ENCODE measurements around the gene PLS1. TPM values are rescaled to one million over a fixed set of nuclear protein-coding genes. Genes with fewer than 3 reads are reported as not detected.
"Not testable (repeated sequence)": the region's sequence is repeated elsewhere in the genome, so short reads cannot be mapped to it uniquely, and the experiment has no call there.

PLS1 gene
- total and polyA plus RNA-seq, 7 experiments from 2014 or later, result 1.6 to 6.4 (median 2.5) TPM

DNA sequence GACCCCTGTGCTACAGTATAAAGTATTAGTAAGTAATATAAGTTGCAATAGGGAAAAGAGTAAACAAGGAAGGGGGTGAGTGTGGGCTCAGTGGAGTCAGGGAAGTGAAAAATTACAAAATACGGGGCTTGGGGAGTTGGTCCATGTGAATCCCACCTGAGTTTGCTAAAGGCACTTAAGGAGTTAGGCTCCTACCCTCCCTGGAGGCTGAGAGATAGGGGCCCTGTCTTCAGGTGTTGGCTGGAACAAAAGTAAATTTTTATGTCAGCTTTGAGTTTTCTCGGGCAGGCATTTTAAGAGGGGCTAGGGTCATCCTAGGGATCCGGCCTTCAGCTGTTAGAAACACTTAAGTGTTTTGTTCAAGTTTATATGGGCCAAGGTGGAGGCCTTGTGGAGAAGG, 135.9 kb downstream of the PLS1 start:
- H3K4me1 ChIP-seq (ENCODE audit: control insufficient read depth in 2 of 2, insufficient read depth in 2 of 2, low read length in 2 of 2), result no peaks in the 10 kb centered on the region
- ATAC-seq (no peak), DNase-seq (no peak)
- no peak overlapping the region for H3K27ac ChIP-seq (ENCODE audit: low read depth, low read length)
- ChIA-PET POLR2A (no interaction called here), CTCF (no interaction called here)
- no peaks in the 10 kb centered on the region for H3K27me3 ChIP-seq (ENCODE audit: control insufficient read depth in 2 of 2, insufficient read depth in 2 of 2, low read length in 2 of 2)
- intact Hi-C loops (cut with micrococcal nuclease), result no loop called here
- Mint-ChIP-seq H3K36me3 (no peaks in the 10 kb centered on the region), H3K9me3 (no peaks in the 10 kb centered on the region), H3K4me3 (no peak overlapping the region), H3K27ac (no peak overlapping the region), H3K27me3 (peaks cover 0 to 15% (median 0%) of the 10 kb centered on the region in 5 donors), H3K4me1 (no peaks in the 10 kb centered on the region)
- no peaks in the 10 kb centered on the region for H3K36me3 ChIP-seq (ENCODE audit: control insufficient read depth in 2 of 3, insufficient read depth in 3 of 3, low read length in 3 of 3)
- H3K4me3 ChIP-seq (ENCODE audit: low read length), result no peak overlapping the region
- no peaks in the 10 kb centered on the region for H3K9me3 ChIP-seq (ENCODE audit: control insufficient read depth in 2 of 3, low read length in 3 of 3)

GRCh38 chr3:142734834-142735233, 138.6 kb downstream of the PLS1 start:
- H3K4me3 Mint-ChIP-seq, result no peak overlapping the region
- peaks cover 0 to 6% (median 0%) of the 10 kb centered on the region in 5 donors for H3K27me3 Mint-ChIP-seq
- no peak overlapping the region for H3K27ac ChIP-seq (ENCODE audit: low read depth, low read length)
- H3K27me3 ChIP-seq (ENCODE audit: control insufficient read depth in 2 of 2, insufficient read depth in 2 of 2, low read length in 2 of 2), result no peaks in the 10 kb centered on the region
- intact Hi-C loops (cut with micrococcal nuclease), result no loop called here
- H3K9me3 ChIP-seq (ENCODE audit: control insufficient read depth in 2 of 3, low read length in 3 of 3), result no peaks in the 10 kb centered on the region
- no peaks in the 10 kb centered on the region for H3K9me3 Mint-ChIP-seq
- H3K36me3 Mint-ChIP-seq, result no peaks in the 10 kb centered on the region
- ATAC-seq (no peak), DNase-seq (no peak)
- ChIA-PET CTCF (no interaction called here), POLR2A (no interaction called here)
- no peaks in the 10 kb centered on the region for H3K4me1 Mint-ChIP-seq
- H3K4me3 ChIP-seq (ENCODE audit: low read length), result no peak overlapping the region
- no peak overlapping the region for H3K27ac Mint-ChIP-seq
- H3K4me1 ChIP-seq (ENCODE audit: control insufficient read depth in 2 of 2, insufficient read depth in 2 of 2, low read length in 2 of 2), result no peaks in the 10 kb centered on the region
- no peaks in the 10 kb centered on the region for H3K36me3 ChIP-seq (ENCODE audit: control insufficient read depth in 2 of 3, insufficient read depth in 3 of 3, low read length in 3 of 3)

DNA sequence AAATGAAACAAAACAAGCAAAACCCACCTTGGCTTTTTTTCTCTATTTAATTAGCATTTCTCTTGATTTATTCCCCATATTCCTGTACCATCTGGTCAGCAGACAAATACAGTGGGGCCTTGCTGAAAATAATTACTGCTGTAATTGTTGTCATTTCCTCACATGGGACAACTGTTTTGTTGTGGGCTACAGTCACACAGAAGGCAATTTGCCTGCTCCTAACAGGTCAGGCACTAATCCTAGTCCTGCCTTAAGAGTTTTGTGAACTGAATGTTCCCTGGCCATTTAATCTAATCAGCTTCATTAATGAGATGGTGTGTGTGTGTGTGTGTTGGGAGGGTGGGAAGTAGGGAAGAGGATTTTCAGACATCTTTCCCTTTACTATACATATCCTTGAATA, 139.3 kb downstream of the PLS1 start:
- Mint-ChIP-seq H3K36me3 (no peaks in the 10 kb centered on the region), H3K9me3 (no peaks in the 10 kb centered on the region), H3K4me1 (no peaks in the 10 kb centered on the region), H3K27me3 (peaks cover 0 to 6% (median 0%) of the 10 kb centered on the region in 5 donors), H3K4me3 (no peak overlapping the region), H3K27ac (no peak overlapping the region)
- ATAC-seq (no peak), DNase-seq (no peak)
- ChIA-PET POLR2A (no interaction called here), CTCF (no interaction called here)
- H3K36me3 ChIP-seq (ENCODE audit: control insufficient read depth in 2 of 3, insufficient read depth in 3 of 3, low read length in 3 of 3), result no peaks in the 10 kb centered on the region
- no peak overlapping the region for H3K27ac ChIP-seq (ENCODE audit: low read depth, low read length)
- H3K4me3 ChIP-seq (ENCODE audit: low read length), result no peak overlapping the region
- intact Hi-C loops (cut with micrococcal nuclease), result no loop called here
- no peaks in the 10 kb centered on the region for H3K27me3 ChIP-seq (ENCODE audit: control insufficient read depth in 2 of 2, insufficient read depth in 2 of 2, low read length in 2 of 2)
- H3K4me1 ChIP-seq (ENCODE audit: control insufficient read depth in 2 of 2, insufficient read depth in 2 of 2, low read length in 2 of 2), result no peaks in the 10 kb centered on the region
- H3K9me3 ChIP-seq (ENCODE audit: control insufficient read depth in 2 of 3, low read length in 3 of 3), result no peaks in the 10 kb centered on the region

- H3K36me3 Mint-ChIP-seq, result no peaks in the 10 kb centered on the region
- POLR2A ChIA-PET, result no interaction called here
- peaks cover 0 to 6% (median 0%) of the 10 kb centered on the region in 5 donors for H3K27me3 Mint-ChIP-seq
- no peaks in the 10 kb centered on the region for H3K4me1 Mint-ChIP-seq
- no peaks in the 10 kb centered on the region for H3K36me3 ChIP-seq (ENCODE audit: control insufficient read depth in 2 of 3, insufficient read depth in 3 of 3, low read length in 3 of 3)
- ATAC-seq (no peak), DNase-seq (no peak)
- no peaks in the 10 kb centered on the region for H3K9me3 ChIP-seq (ENCODE audit: control insufficient read depth in 2 of 3, low read length in 3 of 3)
- H3K4me3 Mint-ChIP-seq, result no peak overlapping the region
- no peaks in the 10 kb centered on the region for H3K9me3 Mint-ChIP-seq
- no peaks in the 10 kb centered on the region for H3K4me1 ChIP-seq (ENCODE audit: control insufficient read depth in 2 of 2, insufficient read depth in 2 of 2, low read length in 2 of 2)
- intact Hi-C loops (cut with micrococcal nuclease), result no loop called here
- H3K27ac Mint-ChIP-seq, result no peak overlapping the region
- H3K27ac ChIP-seq (ENCODE audit: low read depth, low read length), result no peak overlapping the region
- H3K4me3 ChIP-seq (ENCODE audit: low read length), result no peak overlapping the region
- H3K27me3 ChIP-seq (ENCODE audit: control insufficient read depth in 2 of 2, insufficient read depth in 2 of 2, low read length in 2 of 2), result no peaks in the 10 kb centered on the region
- CTCF ChIA-PET, result no interaction called here
Measured at GRCh38 chr3:142738396-142738795, 142.2 kb downstream of the PLS1 start.

- CTCF ChIA-PET, result no interaction called here
Measured at GRCh38 chr3:142746646-142747045, 150.5 kb downstream of the PLS1 start.

DNA sequence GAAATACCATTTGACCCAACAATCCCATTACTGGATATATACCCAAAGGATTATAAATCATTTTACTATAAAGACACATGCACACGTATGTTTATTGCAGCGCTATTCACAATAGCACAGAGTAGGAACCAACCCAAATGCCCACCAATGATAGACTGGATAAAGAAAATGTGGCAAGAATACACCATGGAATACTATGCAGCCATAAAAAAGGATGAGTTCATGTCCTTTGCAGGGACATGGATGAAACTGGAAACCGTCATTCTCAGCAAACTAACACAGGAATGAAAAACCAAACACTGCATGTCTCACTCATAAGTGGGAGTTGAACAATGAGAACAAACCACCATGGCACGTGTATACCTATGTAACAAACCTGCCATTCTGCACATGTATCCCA, 154.3 kb downstream of the PLS1 start:
- CTCF ChIA-PET; intact Hi-C loops (cut with micrococcal nuclease); H3K4me1 Mint-ChIP-seq; H3K27me3 ChIP-seq (ENCODE audit: control insufficient read depth in 2 of 2, insufficient read depth in 2 of 2, low read length in 2 of 2); POLR2A ChIA-PET; H3K4me3 Mint-ChIP-seq; H3K4me1 ChIP-seq (ENCODE audit: control insufficient read depth in 2 of 2, insufficient read depth in 2 of 2, low read length in 2 of 2); DNase-seq; ATAC-seq; H3K9me3 ChIP-seq (ENCODE audit: control insufficient read depth in 2 of 3, low read length in 3 of 3); H3K27ac ChIP-seq (ENCODE audit: low read depth, low read length); H3K27ac Mint-ChIP-seq; H3K27me3 Mint-ChIP-seq; H3K9me3 Mint-ChIP-seq; H3K36me3 ChIP-seq (ENCODE audit: control insufficient read depth in 2 of 3, insufficient read depth in 3 of 3, low read length in 3 of 3); H3K4me3 ChIP-seq (ENCODE audit: low read length): not testable (repeated sequence)
- H3K36me3 Mint-ChIP-seq, result peaks cover 8 to 27% (median 15%) of the 10 kb centered on the region in 5 donors

More at GRCh38 chr3:142746646-142747045, 150.5 kb downstream of the PLS1 start:
- Histone ChIP-seq H3K4me1 (ENCODE audit: control insufficient read depth in 2 of 2, insufficient read depth in 2 of 2, low read length in 2 of 2) (no peaks in the 10 kb centered on the region), H3K36me3 (ENCODE audit: control insufficient read depth in 2 of 3, insufficient read depth in 3 of 3, low read length in 3 of 3) (no peaks in the 10 kb centered on the region), H3K9me3 (ENCODE audit: control insufficient read depth in 2 of 3, low read length in 3 of 3) (no peaks in the 10 kb centered on the region), H3K27me3 (ENCODE audit: control insufficient read depth in 2 of 2, insufficient read depth in 2 of 2, low read length in 2 of 2) (no peaks in the 10 kb centered on the region), H3K27ac (ENCODE audit: low read depth, low read length) (no peak overlapping the region), H3K4me3 (ENCODE audit: low read length) (no peak overlapping the region)
- no peak overlapping the region for H3K4me3 Mint-ChIP-seq
- no peaks in the 10 kb centered on the region for H3K4me1 Mint-ChIP-seq
- DNase-seq, result no peak
- H3K27me3 Mint-ChIP-seq, result no peaks in the 10 kb centered on the region
- H3K27ac Mint-ChIP-seq, result no peak overlapping the region
- POLR2A ChIA-PET, result no interaction called here
- intact Hi-C loops (cut with micrococcal nuclease), result no loop called here
- H3K9me3 Mint-ChIP-seq, result peaks cover 0 to 7% (median 0%) of the 10 kb centered on the region in 11 donors
- peaks cover 4 to 24% (median 20%) of the 10 kb centered on the region in 5 donors for H3K36me3 Mint-ChIP-seq
- no peak for ATAC-seq

DNA sequence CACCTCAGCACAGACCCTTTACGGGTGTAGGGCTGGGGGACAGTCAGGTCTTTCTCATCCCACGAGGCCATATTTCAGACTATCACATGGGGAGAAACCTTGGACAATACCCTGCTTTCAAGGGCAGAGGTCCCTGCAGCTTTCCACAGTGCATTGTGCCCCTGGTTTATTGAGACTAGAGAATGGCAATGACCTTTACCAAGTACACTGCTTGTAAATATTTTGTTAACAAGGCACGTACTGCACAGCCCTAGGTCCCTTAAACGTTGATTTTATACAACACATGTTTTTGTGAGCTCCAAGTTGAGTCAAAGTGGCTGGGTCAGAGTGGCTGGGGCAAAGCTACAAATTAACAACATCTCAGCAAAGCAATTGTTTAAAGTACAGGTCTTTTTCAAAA, 156.4 kb downstream of the PLS1 start:
- H3K4me3 Mint-ChIP-seq; H3K9me3 Mint-ChIP-seq; H3K4me1 Mint-ChIP-seq; H3K27ac ChIP-seq (ENCODE audit: low read depth, low read length); H3K27me3 Mint-ChIP-seq; H3K36me3 ChIP-seq (ENCODE audit: control insufficient read depth in 2 of 3, insufficient read depth in 3 of 3, low read length in 3 of 3); H3K27ac Mint-ChIP-seq; H3K27me3 ChIP-seq (ENCODE audit: control insufficient read depth in 2 of 2, insufficient read depth in 2 of 2, low read length in 2 of 2); H3K4me3 ChIP-seq (ENCODE audit: low read length); ATAC-seq; intact Hi-C loops (cut with micrococcal nuclease); DNase-seq; H3K4me1 ChIP-seq (ENCODE audit: control insufficient read depth in 2 of 2, insufficient read depth in 2 of 2, low read length in 2 of 2); CTCF ChIA-PET; POLR2A ChIA-PET; H3K9me3 ChIP-seq (ENCODE audit: control insufficient read depth in 2 of 3, low read length in 3 of 3): not testable (repeated sequence)
- peaks cover 8 to 28% (median 15%) of the 10 kb centered on the region in 5 donors for H3K36me3 Mint-ChIP-seq

All from naive thymus-derived CD4-positive, alpha-beta T cell (primary cell).